SHP77 treated with DMSO at 0.1 percent for 48 hours (cell line): ENCODE results near the gene PIH1D1.
A peak's percentile ranks its signal among the peaks of the same experiment; 100 is the strongest.
"Not testable (repeated sequence)": the region's sequence is repeated elsewhere in the genome, so short reads cannot be mapped to it uniquely, and the experiment has no call there.

Experiments used
- DNase-seq: peaks from one replicate; lab custom pipeline; 2025; lab: John Stamatoyannopoulos, UW

Gene PIH1D1

DNA sequence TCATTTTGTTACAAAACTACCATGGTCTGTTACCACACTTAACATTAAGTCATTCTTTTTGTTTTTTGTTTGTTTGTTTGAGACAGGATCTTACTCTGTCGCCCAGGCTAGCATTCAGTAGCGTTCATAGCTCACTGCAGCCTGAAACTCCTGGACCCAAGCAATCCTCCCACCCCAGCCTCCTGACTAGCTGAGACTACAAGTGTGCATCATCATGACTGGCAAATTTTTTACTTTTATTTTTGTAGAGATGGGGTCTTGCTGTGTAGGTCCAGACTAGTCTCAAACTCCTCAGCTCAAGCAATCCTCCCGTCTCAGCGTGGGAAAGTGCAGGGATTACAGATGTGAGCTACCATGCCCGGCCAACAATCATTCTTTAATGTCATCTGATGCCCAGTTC, 4.7 kb upstream of the PIH1D1 start:
- no peak for DNase-seq

DNA sequence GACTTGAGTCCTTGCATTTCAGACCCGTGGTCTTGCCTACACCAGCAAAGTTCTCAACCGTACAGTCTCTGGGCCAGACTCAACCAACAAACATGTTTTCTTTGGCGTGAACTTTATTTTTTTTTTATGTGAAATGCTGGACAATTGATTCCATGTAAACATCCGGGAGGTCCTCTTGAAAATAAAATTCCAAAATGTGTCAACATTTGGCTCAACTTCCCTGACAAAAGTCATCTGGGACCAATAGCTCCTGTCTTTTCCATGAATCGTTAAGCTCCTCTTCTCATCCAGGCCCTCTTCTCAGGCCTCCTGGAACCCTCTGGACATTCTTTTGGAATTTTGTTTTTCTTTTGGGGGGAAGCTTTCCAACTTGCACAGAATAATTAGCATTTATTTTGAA, 4.2 kb upstream of the PIH1D1 start:
- DNase-seq: no peak

DNA sequence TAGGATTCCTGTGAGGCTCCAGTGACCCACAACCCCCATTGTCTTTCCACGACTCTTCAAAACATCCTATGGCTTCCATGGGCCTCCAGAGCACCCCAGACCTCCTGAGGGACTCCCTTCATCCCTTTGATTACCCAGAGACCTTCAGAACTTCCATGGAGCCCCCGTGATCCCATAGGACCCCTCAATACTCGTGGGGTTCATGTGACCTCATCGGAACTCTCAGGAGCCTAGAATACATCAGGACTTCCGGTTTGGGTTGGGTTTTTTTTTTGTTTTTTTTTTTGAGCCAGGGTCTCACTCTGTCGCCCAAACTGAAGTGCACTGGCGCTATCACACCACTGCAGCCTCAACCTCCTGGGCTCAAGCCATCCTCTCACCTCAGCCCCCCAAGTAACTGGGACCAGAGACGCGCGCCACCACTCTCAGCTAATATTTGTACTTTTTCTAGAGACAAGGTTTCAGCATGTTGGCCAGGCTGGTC, 2.2 kb upstream of the PIH1D1 start:
- no peak for DNase-seq

DNA sequence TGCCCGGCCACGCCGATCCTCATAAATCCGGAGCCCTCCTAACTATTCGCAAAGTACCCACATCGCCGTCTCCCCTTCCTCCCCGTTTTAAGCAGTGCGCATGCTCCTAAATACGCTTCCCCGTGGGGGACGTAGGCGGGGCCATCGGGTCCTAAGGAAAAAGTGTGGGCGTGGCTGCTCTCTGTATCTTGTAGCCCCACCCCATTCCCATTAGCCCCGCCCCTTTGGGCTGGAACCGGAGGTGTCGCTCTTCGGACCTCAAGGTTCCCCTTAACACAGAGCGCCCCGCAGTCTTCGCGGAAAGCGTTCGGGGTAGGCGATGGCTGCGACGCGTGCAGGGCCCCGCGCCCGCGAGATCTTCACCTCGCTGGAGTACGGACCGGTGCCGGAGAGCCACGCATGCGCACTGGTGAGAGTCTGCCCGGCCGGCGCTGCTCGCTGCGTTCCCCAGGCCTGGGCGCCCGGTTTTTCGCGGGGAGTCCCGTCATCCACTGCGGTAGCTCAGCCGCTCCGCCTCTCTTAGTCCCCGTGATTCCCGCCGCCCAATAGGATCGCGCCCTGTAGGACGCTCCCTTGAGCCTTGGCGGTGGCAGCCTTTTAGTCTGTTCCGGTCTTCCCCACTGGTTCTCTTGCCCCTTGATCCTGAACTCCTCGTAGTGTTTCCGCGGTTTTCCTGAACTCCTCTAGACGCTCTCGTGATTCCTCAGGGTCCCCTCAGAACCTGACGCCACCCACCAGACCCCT, 1.6 kb upstream of the PIH1D1 start, which contains the start of gene ALDH16A1:
TSS of gene ALDH16A1 (plus strand) at position 213 of the 744 bp plus-strand sequence. CDS start at position 320, 107 bp downstream.
- DNase-seq: peak; percentile 97

- no peak for DNase-seq
Observed at GRCh38 chr19:49450405-49450804, 1.2 kb downstream of the PIH1D1 start.

- no peak for DNase-seq
Observed at GRCh38 chr19:49448432-49448786, 3.2 kb downstream of the PIH1D1 start.

- no peak for DNase-seq
Observed at GRCh38 chr19:49447485-49448431, 3.9 kb downstream of the PIH1D1 start.

- DNase-seq: no peak
Observed at GRCh38 chr19:49445997-49446396, 5.6 kb downstream of the PIH1D1 start.

DNA sequence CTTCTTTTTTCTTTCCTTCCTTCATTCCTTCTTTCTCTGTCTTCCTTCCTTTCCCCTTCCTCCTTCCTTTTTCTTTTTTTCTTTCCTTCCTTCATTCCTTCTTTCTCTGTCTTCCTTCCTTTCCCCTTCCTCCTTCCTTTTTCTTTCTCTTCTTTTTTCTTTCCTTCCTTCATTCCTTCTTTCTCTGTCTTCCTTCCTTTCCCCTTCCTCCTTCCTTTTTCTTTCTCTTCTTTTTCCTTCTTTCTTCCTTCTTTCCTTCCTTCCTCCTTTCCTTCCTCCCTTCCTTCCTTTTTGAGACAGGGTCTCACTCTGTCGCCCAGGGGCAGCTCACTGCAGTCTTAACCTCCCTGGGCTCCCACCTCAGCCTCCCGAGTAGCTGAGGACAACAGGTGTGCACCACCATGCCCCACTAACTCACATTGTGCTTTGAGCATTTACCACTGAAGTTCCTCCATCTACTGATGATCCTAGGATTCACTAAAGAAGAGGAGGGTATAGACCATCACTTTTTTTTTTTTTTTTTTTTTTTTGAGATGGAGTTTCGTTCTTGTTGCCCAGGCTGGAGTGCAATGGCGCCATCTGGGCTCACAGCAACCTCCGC, 7.4 kb downstream of the PIH1D1 start:
- not testable (repeated sequence) for DNase-seq

- DNase-seq: peak; percentile 89
Observed at GRCh38 chr19:49443366-49444099, 8.1 kb downstream of the PIH1D1 start.

GRCh38 chr19:49442771-49443365, 8.7 kb downstream of the PIH1D1 start:
- peak; percentile 54 for DNase-seq

DNA sequence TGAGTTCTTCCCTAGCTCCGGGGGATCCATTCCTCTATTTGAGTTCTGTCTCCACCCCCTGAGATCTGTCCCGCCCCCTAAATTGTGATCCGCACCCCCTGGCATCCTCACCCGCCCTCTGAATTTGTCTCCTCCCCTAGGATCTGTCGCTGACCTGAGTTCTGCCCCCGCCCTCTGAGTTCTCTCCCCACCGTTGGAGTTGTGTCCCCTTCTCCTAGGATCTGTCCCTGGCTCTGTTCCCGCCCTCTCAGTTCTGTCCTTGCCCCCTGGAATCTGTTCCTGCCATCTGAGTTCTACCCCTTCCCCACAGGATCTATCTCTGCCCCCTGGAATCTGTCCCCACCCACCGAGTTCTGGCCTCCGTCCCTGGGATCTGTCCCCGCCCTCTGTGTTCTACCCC, 9.3 kb downstream of the PIH1D1 start:
- DNase-seq: peak; percentile 54

- no peak for DNase-seq
Observed at GRCh38 chr19:49441960-49442350, 9.7 kb downstream of the PIH1D1 start.

GRCh38 chr19:49441210-49441959, 10.2 kb downstream of the PIH1D1 start, which contains the start of gene SLC17A7:
Gene SLC17A7, minus strand, starts transcription at chr19:49441527. Its CDS starts 148 bp downstream, at chr19:49441379.
- no peak for DNase-seq

DNA sequence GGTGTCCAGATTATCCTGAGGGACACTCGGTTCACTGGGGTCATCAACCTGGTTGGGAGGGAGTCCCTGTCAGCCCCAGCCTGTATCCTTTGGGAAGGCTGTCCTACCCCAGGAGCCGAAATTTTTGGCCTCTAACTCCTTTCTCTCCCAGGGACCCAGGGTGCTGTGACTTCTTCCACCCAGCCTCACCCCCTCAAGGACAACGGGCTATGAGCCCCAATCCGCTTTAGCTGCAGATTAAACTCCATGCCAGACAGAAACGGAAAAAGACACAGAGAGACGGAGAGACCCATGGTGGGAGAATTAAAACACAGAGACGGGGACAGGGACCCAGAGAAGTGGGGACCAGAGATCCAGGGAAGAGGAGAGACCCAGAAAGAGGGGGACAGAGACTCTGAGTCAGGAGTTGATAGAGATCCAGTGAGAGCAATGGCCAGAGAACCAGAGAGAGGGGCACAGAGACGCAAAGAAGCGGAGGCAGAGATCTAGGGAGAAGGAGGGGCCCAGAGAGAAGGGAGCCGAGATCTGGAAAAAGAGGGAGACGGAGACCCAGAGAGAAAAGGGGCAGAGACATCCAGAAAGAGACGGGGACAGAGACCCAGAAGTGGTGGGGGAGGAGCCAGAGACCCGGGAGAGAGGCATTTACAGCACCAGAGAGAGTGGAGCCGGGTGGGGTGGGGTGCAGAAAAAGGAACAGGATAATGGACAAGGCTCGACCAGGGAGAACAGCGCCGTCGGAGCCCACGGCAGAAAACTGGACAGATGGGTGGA, 11.0 kb downstream of the PIH1D1 start:
- no peak for DNase-seq

GRCh38 chr19:49439836-49440235, 11.8 kb downstream of the PIH1D1 start:
- DNase-seq: no peak

GRCh38 chr19:49438261-49438660, 13.4 kb downstream of the PIH1D1 start:
- no peak for DNase-seq

- DNase-seq: no peak
Observed at GRCh38 chr19:49437231-49437630, 14.4 kb downstream of the PIH1D1 start.

DNA sequence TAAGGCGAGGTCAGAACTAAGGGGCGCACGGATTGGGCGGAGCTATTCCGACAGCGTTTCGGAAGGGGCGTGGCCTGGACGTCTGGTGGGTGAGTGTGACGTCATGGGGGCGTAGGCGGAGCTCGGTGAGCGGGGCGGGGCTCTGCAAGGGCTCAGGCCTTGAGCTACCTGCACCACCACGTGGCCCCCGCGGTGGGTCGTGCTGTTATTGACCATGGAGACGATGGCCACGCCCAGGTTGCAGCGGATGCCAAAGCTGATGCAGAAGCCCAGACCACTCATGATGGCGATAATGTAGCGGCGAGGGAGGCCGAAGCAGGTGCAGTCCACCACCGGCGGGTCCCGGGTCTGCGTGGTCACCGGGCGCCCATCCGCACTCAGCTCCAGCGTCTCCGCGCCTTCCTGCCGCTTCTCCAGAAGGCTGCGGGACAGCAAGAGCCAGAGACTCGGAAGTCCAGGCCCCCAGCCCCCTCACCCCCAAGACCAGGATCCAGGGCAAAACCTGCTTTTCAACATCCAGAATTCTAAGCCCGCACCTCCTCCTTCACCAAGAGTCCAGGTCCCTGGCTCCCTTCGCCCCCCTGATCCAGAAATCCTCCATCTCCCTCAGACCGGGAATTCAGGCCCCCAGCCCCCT, 15.1 kb downstream of the PIH1D1 start:
- DNase-seq: no peak
